IPS DF 4.7 (cell line): ENCODE data around the gene DGKQ.

Source experiments
- DNase-seq: peaks from one replicate; pipeline ENCODE4 v3.0.0-alpha.2; 2013; ENCODE audit warnings: low spot score; ENCODE audit errors: extremely low read depth

Gene DGKQ, protein sequence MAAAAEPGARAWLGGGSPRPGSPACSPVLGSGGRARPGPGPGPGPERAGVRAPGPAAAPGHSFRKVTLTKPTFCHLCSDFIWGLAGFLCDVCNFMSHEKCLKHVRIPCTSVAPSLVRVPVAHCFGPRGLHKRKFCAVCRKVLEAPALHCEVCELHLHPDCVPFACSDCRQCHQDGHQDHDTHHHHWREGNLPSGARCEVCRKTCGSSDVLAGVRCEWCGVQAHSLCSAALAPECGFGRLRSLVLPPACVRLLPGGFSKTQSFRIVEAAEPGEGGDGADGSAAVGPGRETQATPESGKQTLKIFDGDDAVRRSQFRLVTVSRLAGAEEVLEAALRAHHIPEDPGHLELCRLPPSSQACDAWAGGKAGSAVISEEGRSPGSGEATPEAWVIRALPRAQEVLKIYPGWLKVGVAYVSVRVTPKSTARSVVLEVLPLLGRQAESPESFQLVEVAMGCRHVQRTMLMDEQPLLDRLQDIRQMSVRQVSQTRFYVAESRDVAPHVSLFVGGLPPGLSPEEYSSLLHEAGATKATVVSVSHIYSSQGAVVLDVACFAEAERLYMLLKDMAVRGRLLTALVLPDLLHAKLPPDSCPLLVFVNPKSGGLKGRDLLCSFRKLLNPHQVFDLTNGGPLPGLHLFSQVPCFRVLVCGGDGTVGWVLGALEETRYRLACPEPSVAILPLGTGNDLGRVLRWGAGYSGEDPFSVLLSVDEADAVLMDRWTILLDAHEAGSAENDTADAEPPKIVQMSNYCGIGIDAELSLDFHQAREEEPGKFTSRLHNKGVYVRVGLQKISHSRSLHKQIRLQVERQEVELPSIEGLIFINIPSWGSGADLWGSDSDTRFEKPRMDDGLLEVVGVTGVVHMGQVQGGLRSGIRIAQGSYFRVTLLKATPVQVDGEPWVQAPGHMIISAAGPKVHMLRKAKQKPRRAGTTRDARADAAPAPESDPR

DNA sequence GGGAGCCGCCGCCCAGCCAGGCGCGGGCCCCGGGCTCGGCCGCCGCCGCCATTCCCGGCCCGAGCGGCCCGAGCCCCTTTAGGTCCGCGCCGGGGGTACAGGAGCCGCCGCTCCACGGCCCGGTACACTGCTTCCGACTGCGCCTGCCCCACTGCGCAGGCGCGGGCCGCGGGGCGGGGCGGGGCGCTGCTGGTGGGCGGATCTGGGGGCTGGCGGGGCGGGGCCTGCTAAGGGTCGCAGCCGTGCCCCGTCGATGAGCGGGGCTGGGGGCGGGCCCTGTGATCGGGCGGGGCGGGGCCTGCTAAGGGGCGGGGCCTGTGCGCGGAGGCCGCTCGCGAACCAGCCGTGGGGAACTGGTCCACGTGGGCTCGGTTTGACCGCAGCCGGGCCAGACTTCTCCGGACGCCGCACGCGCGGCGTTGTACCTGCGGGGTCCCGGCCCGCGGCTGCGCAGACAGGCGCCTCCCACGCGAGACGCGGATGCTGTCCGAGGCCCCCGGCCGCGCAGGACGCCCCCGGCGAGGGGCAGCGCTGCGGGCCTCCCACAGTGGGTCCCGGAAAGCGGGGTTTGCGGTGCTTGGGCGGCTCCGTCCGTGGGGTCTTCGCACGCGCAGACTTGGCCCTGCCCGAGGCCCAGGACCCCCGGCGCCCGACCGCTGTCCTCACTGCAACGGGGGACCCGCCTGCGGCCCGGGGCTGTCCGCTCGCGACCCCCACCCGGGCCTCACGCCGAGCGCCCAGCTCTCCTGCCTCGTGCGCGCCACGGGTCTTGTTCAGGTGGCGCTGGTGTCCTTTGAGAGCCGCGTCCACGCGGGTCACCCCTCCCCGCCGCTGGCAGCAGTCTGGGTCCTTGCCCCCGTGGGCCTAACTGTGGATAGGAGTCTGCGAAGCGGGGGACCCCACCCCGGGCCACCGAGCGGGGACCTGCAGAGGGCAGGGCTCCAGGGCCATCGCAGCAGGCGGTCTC is at the start of gene DGKQ:
DGKQ (minus strand) TSS at position 139 of the 967 bp plus-strand sequence; CDS start at position 52, 87 bp downstream.
- DNase-seq, result no peak

DNA sequence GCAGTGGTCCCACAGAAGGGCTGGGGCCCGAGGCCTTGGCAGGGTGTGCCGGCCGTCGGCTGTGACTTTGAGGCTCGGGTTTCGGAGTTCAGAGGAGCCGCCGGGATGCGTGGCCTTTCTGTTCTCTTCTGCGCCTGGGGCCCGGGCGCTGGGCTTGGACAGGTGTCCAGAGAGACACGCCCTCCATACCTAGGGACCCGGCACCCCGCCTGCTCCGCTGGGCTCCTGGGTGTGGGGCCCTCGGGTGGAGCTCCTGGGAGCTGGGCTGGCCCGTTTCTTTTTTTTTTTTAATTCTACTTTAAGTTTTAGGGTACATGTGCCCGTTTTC is 49.3 kb upstream of the DGKQ start:
- DNase-seq, result no peak

DNA sequence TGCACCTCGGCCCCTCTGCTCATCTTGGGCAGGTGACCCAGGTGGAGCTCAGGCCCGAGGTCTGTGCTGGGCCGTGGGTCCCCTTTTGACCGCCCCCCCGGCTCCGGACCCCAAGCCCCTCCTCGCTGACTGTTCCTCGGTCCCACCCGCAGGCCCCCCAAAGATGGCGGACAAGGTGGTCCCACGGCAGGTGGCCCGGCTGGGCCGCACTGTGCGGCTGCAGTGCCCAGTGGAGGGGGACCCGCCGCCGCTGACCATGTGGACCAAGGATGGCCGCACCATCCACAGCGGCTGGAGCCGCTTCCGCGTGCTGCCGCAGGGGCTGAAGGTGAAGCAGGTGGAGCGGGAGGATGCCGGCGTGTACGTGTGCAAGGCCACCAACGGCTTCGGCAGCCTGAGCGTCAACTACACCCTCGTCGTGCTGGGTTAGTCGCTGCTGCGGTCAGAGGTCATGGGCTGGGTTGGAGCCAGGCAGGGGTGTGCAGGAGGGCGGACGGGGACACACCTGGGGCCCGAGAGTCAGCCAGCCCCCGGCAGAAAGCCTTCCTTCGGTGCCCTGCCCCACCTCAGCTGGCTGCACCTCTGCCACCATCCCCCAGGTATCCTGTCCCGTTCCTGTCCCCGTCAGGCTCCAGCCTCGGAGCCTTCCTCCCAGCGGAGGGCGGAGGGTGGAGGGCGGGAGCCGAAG is 48.8 kb upstream of the DGKQ start:
- no peak for DNase-seq

DNA sequence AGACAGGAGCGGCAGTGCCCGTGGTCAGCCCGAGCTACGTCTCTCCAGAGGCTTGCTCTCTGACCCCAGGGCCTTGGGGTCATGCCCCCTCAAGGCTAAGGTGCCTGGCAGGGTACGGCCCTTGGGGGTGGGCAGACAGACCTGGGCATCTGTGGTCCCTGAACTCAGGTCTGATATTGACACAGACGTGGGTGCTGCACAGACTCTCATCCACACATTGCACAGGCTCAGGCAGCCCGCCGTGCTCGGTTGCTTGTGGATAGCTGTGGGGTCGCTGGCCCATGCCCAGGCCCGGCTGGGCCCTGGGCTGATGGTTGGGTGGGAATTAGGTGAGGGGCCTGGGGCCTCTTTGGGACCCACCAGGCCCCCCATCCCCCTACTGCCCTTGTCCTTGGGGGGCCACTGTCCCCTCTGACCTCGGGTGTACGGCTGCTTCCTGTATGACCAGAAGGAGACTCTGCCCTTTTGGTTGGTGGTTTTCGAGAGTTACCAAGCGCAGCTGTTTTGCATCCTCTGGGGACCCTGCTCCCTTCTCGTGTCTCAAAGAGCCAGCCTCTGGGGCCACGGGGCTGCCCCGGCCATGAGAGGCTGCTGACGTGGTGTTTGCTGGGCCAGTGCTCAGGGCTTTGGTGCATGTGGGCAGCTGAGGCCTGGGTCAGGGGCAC is 48.1 kb upstream of the DGKQ start:
- no peak for DNase-seq

DNA sequence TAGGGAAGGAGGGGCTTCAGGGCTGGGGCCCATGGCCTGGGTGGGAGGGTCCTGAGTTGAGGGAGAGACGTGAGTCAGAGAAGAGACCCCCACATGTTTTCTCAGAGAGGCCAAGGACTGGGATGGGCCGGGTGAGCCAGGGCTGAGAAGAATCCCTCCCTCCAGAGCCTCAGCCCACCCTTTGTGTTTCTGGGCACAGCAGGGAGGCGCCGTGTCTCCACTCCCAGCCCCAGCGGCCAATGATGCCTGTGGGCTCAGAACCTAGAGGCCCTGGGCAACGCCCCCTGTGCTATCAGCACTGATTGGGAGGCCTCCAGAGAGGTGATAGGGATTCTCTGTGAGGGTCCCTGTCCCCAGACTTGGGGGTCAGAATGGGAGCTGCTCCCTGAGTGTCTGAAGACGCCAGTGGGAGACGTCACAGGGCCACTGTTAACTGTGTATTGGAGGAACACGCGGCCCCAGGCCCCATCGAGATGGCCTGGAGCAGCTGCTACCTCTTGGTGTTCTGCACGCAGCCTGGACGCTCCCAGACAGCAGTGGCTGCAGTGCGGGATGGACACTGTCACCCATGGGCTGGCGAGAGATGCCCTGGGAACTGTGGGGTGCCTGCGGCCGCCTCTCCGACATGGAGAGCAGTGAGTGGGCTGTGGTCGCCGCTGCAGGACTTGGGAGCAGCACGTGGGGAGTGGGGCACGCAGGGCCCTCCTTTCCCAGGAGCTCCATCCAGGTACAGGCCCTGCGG is 46.5 kb upstream of the DGKQ start:
- no peak for DNase-seq

DNA sequence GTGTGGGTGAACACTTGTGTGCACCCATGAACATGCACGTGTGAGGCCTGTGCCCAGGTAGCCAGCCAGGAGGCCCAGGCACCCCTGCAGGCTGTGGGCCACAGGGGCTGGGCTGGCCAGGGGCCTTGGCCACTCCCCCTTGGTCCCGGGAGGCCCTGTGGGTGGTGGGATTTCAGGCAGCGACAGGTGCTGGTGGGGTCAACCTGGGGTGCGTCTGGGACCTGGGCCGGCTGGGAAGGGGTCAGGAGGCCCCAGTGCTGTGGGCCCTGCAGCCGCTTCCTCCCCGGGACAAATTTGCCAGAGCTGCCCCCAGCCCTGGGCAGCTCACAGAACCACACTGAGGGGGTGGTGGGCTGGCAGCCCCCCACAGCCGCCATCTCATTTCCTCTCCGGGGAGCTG is 46.0 kb upstream of the DGKQ start:
- DNase-seq, result no peak

DNA sequence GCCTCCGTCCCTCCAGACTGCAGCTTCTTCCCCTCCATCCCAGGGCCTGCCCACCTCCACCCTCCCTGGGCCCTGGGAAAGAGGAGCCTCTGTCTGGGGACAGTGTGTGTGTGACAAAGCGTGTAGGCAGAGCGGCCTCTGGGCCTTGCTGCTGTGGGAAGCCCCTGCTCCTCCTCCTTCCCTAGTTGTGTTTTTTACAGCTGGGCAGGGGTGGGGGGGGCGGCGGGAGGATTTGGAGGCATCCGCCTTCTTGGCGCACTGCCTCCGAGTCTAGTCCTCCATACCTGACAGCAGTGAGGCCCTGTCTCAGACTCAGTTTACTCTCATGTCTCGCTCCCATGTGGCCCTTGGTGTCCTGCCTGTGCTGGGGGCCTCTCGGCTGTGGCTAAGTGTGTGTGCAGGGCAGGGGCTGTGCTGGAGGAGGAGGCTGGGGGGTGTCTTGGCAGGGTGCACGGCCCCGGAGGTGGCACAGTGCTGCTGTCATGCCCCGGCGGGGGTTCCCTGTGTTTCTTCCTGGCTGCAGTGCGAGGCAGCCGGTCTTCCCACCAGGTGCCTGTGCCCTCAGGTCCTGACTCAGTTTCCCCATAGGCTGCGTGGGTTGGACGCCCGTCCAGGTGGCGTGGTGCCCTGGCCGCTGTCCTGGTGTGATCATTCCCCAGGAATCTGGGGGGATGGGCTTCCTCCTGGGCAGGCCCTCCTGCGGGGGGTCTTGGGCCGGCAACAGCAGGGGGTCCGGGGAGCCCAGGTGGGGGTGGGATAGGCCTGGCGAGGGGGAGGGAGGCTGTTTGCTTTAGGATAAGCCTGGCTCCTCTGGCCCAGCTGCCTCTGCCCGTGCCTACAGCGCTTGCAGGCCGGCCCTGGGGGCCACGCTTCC is 45.0 kb upstream of the DGKQ start:
- DNase-seq, result no peak

DNA sequence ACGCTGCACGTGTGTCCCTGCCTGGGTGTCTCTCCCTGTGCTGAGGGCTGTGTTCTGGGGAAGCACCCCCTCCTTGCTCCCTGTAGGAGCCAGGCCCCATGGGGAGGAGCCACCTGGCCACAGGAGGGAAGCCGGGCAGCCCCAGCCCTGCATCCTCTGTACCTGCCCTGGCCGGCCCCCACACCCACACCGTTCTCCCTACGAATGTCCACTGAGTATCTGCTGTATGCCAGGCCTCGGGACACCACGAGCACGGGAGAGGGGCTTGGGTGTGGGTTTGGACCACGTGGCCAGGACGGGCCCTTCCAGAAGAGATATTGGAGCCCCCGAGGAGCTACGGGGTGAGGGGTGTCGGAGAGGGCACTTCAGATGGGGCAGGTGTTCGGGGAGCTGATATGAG is 44.3 kb upstream of the DGKQ start:
- DNase-seq, result no peak

DNA sequence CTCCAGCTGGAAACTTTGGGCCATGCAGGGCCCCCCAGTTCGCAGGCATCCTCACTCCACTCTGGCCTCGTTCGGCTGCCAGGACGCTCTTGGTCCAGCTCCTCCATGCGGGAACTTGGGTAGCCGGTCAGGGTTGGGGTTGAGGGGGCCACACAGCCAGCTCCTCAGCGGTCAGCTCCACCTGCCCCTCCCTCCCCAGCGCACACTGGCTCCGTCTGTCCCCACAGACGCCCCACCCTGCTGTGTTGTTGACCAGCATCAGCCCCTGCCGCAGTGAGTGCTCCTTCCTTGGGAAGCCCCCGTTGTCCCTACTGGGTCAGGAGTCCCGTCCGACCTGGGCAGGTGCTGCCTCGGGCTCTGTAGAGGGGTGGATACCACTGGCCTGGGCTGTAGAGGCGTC is 43.8 kb upstream of the DGKQ start:
- no peak for DNase-seq

DNA sequence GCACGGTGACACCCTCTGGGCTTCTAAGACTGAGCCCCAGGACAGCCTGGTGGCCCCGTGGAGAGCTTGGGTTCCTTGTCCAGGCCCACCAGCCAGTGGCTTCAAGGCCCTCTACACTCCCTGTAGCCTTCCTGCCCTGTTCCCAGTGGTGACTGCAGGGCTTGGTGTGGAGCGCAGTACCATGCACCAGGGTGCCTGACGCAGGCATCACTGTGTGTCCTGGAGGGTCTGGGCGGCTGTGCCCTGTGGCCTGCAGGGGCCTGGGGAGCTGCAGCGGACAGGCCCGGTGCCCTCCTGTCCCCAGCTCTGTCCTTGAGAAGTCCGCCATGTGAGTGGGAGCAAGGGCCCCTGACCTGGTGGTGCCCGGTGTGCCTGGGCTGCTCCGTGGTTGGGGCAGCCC is 42.4 kb upstream of the DGKQ start:
- DNase-seq, result no peak

DNA sequence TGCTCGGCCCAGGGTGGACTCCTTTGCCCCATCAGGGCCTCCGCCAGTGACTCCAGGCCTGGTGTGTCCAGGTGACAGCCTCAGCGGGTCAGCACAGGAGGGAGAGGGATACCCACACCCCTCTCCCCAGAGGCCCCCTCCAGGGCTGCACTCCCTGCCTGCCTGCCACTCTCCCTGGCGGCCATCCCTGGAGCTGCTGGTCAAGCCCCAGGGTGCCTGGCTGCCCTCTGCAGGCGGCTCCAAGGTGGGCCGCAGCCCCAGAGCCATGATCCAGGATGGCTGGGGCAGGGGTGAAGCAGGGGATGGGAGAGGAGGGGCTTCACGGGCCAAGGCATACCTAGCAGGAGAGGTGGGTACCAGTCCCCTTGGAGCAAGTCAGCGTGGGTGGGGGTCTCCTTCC is 41.8 kb upstream of the DGKQ start:
- no peak for DNase-seq

DNA sequence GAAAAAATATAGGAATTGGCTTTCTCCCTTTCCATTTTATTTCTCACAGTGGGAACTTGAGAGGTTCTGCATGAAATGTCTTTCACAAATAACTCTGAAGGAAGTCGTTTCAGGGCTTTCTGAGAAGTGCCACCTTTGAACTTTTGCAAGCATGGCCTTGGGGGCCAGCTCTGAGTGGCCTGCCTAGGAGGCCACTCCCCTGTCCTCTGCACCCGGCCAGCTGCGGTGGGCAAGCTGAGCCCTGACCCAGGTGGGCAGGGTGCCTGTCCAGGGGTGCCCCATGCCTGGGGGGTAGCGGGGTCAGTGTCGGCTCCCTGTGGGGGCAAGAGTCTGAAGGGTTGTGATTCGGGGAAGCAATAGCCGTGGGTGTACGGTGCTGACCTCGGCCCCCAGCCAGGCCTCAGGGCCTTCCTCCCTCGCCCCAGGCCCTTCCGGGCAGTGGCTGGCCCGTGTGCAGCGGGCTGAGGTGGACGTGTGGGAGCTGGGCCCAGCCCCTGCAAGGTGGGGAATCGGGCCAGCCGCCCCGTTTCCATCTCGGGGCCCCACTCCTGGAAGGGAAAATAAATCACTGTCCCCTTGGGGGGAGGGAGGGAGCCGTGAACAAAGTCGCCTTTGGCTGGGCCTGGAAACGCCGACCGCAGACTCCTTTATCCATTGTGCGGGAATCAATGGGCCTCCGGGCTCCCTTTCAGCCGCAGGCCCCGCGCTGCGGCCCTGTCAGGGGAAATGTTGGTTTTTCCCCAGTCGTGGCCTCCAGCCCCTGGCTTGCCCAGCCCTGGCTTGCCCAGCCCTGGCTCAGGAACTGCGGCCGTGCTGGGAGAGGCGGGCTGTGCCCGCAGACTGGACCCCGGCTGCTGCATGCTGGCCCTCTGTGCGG is 41.2 kb upstream of the DGKQ start:
- no peak for DNase-seq

DNA sequence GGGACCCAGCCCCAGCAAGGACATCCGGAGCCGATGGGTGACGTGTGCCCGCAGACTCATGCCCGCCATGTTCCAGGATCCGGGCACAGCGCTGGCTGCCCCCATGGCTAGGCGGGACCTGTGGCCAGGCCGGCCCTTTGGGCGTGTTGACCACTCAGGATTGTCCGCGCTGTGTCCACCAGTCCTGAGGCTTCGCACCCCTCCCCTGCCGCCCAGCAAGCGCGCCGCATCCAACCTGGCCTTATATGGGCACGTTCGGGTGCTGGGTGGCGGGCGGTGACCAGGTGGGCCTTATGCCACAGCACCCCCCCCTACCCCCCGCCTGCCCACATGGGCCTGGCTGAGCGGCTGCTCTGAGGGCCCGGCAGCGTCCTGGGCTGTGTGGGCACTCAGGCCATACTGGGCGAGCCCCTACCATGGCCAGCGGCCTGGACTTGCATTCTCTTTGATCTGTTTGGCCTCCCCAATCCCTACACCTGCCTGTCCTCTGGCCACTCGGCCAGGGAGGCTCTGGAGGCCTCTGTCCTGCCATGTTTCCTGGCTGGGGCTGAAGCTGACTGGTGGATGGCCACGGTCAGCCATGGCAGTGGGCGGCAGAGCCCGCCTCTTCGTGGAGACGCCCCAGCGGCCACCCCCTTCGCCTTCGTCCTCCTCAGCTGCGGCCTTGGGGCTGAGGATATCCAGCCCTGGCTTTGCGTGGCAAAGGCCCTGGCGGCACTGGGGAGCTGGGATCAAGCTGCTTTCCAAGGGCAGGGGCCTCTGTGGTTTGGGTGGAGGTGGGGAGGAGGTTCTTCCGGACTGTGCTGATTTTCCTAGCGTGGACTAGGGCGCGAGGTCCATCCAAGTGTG is 40.1 kb upstream of the DGKQ start:
- no peak for DNase-seq

DNA sequence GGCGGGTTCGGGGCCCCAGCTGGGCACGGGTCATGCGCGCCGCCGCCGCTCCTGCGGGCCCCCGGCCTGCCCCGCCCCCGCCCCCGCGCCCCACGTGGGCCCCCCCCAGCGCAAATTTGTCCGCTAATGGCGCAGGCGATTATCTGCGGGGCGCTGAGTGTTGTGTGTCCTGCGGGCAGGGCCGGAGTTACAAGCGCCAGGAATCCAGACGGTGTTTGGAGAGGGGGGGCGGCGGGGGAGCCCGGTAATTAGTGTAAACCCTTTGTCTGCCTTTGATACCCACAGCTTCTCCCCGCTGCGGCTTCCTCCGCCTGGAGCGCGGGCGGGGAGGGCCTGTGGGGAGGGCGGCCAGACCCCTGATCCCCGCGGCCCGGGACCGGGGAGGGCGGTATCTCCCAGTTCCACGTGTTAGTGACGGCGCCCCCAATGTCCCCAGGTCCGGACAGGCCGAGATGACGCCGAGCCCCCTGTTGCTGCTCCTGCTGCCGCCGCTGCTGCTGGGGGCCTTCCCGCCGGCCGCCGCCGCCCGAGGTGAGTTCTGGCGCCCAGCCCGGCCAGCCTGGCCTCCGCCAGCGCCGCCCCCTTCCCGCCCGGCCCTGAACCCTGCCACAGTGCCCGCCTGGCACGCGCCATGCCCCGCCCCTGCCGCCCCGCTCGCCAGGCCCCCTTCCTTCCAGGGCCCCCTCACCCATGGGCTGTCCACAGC is 38.8 kb upstream of the DGKQ start:
- DNase-seq, result no peak

DNA sequence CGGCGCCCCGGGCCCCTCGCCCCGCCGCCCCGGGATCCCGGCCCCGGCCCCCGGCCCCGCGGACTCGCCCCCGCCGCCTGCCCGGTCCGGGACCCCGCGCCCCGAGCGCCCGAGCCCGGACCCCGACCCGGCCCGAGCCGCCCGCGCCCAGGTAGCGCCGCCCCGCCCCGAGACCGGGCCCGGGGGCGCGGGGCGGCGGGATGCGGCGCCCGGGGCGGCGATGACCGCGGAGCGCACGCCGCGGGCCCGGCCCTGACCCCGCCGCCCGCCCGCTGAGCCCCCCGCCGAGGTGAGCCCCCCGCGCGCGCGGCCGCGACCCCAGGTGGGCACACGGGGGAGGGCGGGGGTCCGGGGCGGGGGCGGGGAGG is 38.3 kb upstream of the DGKQ start:
- DNase-seq, result no peak

DNA sequence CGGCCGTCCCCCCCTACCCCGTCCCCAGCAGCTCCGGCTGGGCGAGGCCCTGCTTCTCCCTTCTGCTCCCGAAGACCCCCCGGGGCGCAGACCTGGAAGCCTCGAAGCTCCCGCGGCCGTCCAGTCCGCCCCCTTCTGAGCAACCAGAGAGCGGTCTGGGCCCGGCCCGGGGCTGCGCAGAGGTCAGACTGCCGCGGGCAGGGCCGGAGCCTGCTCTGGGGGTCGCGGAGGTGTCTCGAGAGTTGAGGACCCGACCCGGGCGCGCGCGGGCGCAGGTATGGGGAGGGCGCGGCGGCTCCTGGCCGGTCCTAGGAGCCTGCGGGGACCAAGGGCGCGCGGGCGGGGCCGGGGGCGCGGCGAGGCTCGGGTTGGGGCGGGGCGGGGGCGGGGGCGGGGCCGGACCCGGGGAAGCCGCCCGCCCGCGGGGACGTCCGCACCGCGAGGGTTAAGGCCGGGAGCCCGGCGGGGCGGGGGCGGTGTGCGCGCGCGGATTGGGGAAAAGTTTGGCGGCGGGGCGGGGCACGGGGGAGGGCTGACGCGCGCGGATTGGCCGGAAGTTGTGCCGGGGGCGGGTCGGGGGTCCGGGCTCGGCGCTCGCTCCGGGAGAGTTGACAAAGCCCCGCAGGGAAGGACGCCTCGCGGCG is 37.8 kb upstream of the DGKQ start, which contains the start of gene FGFRL1:
FGFRL1 (plus strand) TSS at position 605 of the 644 bp plus-strand sequence. CDS start 860 bp downstream, outside the sequence.
- DNase-seq, result no peak
